HepG2 (cell line): Measurements from ENCODE around the gene PCBP2. TPM values are rescaled to one million over a fixed set of nuclear protein-coding genes. Genes with fewer than 3 reads are reported as not detected.

ENCODE experiments used
- DRAP1 ChIP-seq: IDR thresholded peaks from 2 replicates; pipeline ENCODE4 v1.6.1; 2016; ENCODE audit warnings: missing genetic modification reagents, missing compliant biosample characterization
- E2F1 ChIP-seq: sonication (generic); formaldehyde crosslinking; IDR thresholded peaks from 2 replicates; pipeline ENCODE4 v1.5.0; 2020; ENCODE audit warnings: missing genetic modification reagents
- FOXP4 ChIP-seq: sonication (generic); formaldehyde crosslinking; IDR thresholded peaks from 2 replicates; pipeline ENCODE4 v1.4.0; 2020; ENCODE audit warnings: missing genetic modification reagents
- HNRNPUL1 ChIP-seq: fragments of 200-400 bp; formaldehyde crosslinking; IDR thresholded peaks from 2 replicates; pipeline ENCODE4 v1.6.1; 2017; ENCODE audit warnings: low read depth, mild to moderate bottlenecking, low read length, moderate library complexity
- IRF9 ChIP-seq: sonication (generic); formaldehyde crosslinking; IDR thresholded peaks from 2 replicates; pipeline ENCODE4 v1.8.0; 2022; ENCODE audit warnings: missing genetic modification reagents, mild to moderate bottlenecking, borderline replicate concordance
- KDM2A ChIP-seq: sonication (generic); formaldehyde crosslinking; IDR thresholded peaks from 2 replicates; pipeline ENCODE4 v1.4.0; 2020; ENCODE audit warnings: low read depth, missing genetic modification reagents, borderline replicate concordance
- MYNN ChIP-seq: sonication (generic); formaldehyde crosslinking; IDR thresholded peaks from 2 replicates; pipeline ENCODE4 v1.4.0; 2020; ENCODE audit warnings: mild to moderate bottlenecking, low read depth, missing genetic modification reagents
- MZF1 ChIP-seq: sonication (generic); formaldehyde crosslinking; IDR thresholded peaks from 2 replicates; pipeline ENCODE4 v1.8.1; 2023; ENCODE audit warnings: mild to moderate bottlenecking, missing genetic modification reagents, borderline replicate concordance
- NR1H2 ChIP-seq: sonication (generic); formaldehyde crosslinking; IDR thresholded peaks from 2 replicates; pipeline ENCODE4 v1.8.1; 2022; ENCODE audit warnings: low read depth, missing genetic modification reagents, borderline replicate concordance
- NR3C1 ChIP-seq: sonication (generic); formaldehyde crosslinking; IDR thresholded peaks from 2 replicates; pipeline ENCODE4 v1.4.0; 2020; ENCODE audit warnings: missing genetic modification reagents
- PBX2 ChIP-seq: IDR thresholded peaks from 2 replicates; pipeline ENCODE4 v1.6.1; 2016; ENCODE audit warnings: control low read depth
- RARG ChIP-seq: sonication (generic); formaldehyde crosslinking; IDR thresholded peaks from 2 replicates; pipeline ENCODE4 v1.4.0; 2020; ENCODE audit warnings: low read depth, mild to moderate bottlenecking, missing genetic modification reagents
- RBFOX2 ChIP-seq: fragments of 200-400 bp; formaldehyde crosslinking; IDR thresholded peaks from 2 replicates; pipeline ENCODE4 v1.6.1; 2017; ENCODE audit warnings: low read depth, mild to moderate bottlenecking, low read length
- SATB2 ChIP-seq: sonication (generic); formaldehyde crosslinking; IDR thresholded peaks from 2 replicates; pipeline ENCODE4 v1.5.0; 2020; ENCODE audit warnings: missing genetic modification reagents
- SRSF1 ChIP-seq: fragments of 200-400 bp; formaldehyde crosslinking; optimal IDR thresholded peaks from 2 replicates; pipeline ENCODE3; 2017; ENCODE audit warnings: mild to moderate bottlenecking, low read depth, low read length, moderate library complexity
- ZNF136 ChIP-seq: sonication (generic); formaldehyde crosslinking; IDR thresholded peaks from 2 replicates; pipeline ENCODE4 v1.8.1; 2022; ENCODE audit warnings: low read depth, mild to moderate bottlenecking, moderate library complexity, missing genetic modification reagents
- ZNF253 ChIP-seq: sonication (generic); formaldehyde crosslinking; IDR thresholded peaks from 2 replicates; pipeline ENCODE4 v1.8.0; 2022; ENCODE audit warnings: mild to moderate bottlenecking, missing genetic modification reagents, borderline replicate concordance
- ZNF546 ChIP-seq: sonication (generic); formaldehyde crosslinking; conservative IDR thresholded peaks from 2 replicates; pipeline ENCODE4 v1.8.1; 2023; ENCODE audit warnings: mild to moderate bottlenecking, missing genetic modification reagents
- ZNF614 ChIP-seq: IDR thresholded peaks from 2 replicates; pipeline ENCODE4 v1.6.1; 2018; ENCODE audit warnings: missing biosample characterization, missing genetic modification reagents, inconsistent platforms, borderline replicate concordance
- ZNF710 ChIP-seq: sonication (generic); formaldehyde crosslinking; IDR thresholded peaks from 2 replicates; pipeline ENCODE4 v1.5.0; 2020; ENCODE audit warnings: mild to moderate bottlenecking, missing genetic modification reagents, borderline replicate concordance
- ZNF766 ChIP-seq: sonication (generic); formaldehyde crosslinking; IDR thresholded peaks from 2 replicates; pipeline ENCODE4 v1.5.0; 2020; ENCODE audit warnings: missing genetic modification reagents, borderline replicate concordance
- polyA plus RNA-seq, 8 experiments: library from polyadenylated mRNA; depleted of rRNA in 3 of 8; stranded (reverse) in 7 of 8; unstranded in 1 of 8; fragments of >200 nt; fragmentation: Illumina TruSeq in 4 of 8; extraction: Trizol in 4 of 8; gene quantifications; 2 replicates each; pipeline versions ENCODE4 v1.2.1 to v1.2.3, GENCODE V29; 2011 to 2016; ENCODE audit warnings: low read depth in 4 of 8, missing spikeins in 1 of 8, mixed read lengths in 1 of 8; ENCODE audit not compliant: insufficient read depth in 1 of 8
- total RNA-seq, 5 experiments: library from RNA; depleted of rRNA; stranded (reverse); fragments of >200 nt; fragmentation: Illumina TruSeq; extraction: Trizol; gene quantifications; 2 replicates each; pipeline ENCODE4 v1.2.3, GENCODE V29; 2016; ENCODE audit warnings: low read depth in 1 of 5

PCBP2 gene
- total and polyA plus RNA-seq, 2 of the 13 experiments (the other 11 are each of a cell fraction or from before 2014, with no cell fraction given) = 154 to 345 TPM

- TF ChIP-seq IRF9 (no peak), ZNF253 (CRISPR knock-in tag) (no peak), FOXP4 (CRISPR knock-in tag) (peak; percentile 72), KDM2A (CRISPR knock-in tag) (peak; percentile 98), E2F1 (0 out of 2 replicates have a peak, but pooled peaks have one; percentile 18), ZNF710 (no peak; the same call in none of the 2 replicates), ZNF766 (no peak), NR1H2 (CRISPR knock-in tag) (no peak), HNRNPUL1 (no peak), ZNF136 (0 out of 2 replicates have a peak, but pooled peaks have one; percentile 73), ZNF614 (CRISPR knock-in tag) (peak; percentile 62; the same call in 1 of the 2 replicates), RARG (CRISPR knock-in tag) (no peak), RBFOX2 (peak; percentile 93), DRAP1 (CRISPR knock-in tag) (peak; percentile 96), SRSF1 (no peak), SATB2 (CRISPR knock-in tag) (no peak), MZF1 (no peak), PBX2 (CRISPR knock-in tag) (0 out of 2 replicates have a peak, but pooled peaks have one; percentile 13), ZNF546 (CRISPR knock-in tag) (no peak), NR3C1 (CRISPR knock-in tag) (no peak), MYNN (CRISPR knock-in tag) (no peak)
These were observed at the start of gene PCBP2 (continued) for GRCh38 chr12:53451661-53452158.
